ENCODE measurements around the gene IDUA.

DNA sequence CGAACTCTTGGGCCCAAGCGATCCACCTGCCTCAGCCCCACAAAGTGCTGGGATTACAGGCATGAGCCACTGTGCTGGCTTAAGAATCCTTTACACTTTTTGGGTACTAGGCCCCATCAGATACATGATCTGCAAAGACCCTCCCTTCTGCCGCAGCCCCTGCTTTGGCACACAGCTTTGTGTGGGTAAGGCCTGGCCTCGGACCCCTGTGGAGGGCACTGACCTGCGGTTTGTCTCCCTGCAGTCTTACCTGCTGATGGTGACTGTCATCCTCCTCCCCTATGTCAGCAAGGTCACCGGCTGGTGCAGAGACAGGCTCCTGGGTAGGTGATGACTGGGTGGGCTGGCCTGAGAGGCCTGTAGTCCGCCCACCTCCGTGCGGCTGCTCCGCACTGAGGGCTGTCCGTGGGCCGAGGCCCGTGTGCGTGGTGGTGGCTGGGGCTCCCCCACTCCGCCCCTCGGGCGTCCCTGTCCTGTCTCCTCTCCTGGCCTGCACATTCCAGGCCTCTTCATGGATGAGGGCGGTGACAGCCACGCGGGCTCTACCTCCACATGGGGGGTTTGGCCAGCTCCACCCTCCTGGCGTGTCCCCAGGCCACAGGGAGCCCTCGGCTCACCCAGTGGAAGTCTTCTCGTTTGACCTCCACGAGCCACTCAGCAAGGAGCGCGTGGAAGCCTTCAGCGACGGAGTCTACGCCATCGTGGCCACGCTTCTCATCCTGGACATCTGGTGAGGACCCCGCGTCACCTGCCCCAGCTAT is 31.5 kb upstream of the IDUA start:
- TF ChIP-seq, protein P1, sequence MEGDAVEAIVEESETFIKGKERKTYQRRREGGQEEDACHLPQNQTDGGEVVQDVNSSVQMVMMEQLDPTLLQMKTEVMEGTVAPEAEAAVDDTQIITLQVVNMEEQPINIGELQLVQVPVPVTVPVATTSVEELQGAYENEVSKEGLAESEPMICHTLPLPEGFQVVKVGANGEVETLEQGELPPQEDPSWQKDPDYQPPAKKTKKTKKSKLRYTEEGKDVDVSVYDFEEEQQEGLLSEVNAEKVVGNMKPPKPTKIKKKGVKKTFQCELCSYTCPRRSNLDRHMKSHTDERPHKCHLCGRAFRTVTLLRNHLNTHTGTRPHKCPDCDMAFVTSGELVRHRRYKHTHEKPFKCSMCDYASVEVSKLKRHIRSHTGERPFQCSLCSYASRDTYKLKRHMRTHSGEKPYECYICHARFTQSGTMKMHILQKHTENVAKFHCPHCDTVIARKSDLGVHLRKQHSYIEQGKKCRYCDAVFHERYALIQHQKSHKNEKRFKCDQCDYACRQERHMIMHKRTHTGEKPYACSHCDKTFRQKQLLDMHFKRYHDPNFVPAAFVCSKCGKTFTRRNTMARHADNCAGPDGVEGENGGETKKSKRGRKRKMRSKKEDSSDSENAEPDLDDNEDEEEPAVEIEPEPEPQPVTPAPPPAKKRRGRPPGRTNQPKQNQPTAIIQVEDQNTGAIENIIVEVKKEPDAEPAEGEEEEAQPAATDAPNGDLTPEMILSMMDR (IDR thresholded peaks at IDR 0.05; ENCODE audit: low read depth, low read length), result no peak
- no peak for TF ChIP-seq EZH2phosphoT487 (IDR thresholded peaks at IDR 0.05; ENCODE audit: low read depth)

Measured in OCI-LY3 (cell line).